OCI-LY1 (cell line): ENCODE data around the gene OR2T11.
"Not testable (repeated sequence)": the region's sequence is repeated elsewhere in the genome, so short reads cannot be mapped to it uniquely, and the experiment has no call there.

Experiments
- EZH2 ChIP-seq: fragments of 200-600 bp; sonication (generic), shearing (Covaris generic); IDR thresholded peaks from 2 replicates; pipeline ENCODE4 v1.8.0; 2017; ENCODE audit warnings: borderline replicate concordance, mixed run types, mild to moderate bottlenecking, antibody characterized with exemption, low read length, moderate library complexity, mixed read lengths
- TF ChIP-seq, protein P1 (sequence below): fragments of 200-600 bp; sonication (generic), shearing (Covaris generic); IDR thresholded peaks from 2 replicates; pipeline ENCODE4 v1.5.1; 2017; ENCODE audit warnings: mild to moderate bottlenecking, antibody characterized with exemption, low read length, moderate library complexity, mixed read lengths

DNA sequence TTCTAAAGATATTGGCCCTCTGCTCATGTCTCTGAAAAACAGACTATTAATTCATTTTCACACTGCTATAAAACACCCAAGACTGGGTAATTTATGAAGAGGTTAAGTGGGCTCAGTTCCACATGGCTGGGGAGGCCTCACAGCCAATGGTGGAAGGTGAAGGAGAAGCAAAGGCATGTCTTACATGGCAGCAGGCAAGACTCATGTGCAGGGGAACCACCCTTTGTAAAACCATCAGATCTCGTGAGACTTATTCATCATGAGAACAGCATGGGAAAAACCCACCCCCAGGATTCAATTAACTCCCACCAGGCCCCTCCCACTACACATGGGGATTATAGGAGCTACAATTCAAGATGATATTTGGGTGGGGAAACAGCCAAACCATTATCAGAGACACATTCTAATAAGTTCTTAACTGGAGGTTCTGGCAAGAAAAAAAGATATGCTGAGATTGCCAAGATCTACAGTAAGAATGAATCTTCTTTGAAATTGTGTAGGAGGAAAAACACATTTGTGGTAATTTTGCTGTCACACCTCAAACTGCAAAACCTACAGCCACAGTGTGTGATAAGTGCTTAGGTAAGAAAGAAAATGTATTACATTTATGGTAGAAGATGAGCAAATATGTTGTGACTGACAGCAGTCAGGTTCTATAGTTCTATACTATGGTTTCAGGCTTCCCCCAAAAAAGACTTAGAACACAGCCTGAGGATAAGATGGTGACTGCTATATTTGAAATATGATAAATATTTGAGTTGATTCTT lies 14.1 kb upstream of the OR2T11 start:
- TF ChIP-seq, protein P1, sequence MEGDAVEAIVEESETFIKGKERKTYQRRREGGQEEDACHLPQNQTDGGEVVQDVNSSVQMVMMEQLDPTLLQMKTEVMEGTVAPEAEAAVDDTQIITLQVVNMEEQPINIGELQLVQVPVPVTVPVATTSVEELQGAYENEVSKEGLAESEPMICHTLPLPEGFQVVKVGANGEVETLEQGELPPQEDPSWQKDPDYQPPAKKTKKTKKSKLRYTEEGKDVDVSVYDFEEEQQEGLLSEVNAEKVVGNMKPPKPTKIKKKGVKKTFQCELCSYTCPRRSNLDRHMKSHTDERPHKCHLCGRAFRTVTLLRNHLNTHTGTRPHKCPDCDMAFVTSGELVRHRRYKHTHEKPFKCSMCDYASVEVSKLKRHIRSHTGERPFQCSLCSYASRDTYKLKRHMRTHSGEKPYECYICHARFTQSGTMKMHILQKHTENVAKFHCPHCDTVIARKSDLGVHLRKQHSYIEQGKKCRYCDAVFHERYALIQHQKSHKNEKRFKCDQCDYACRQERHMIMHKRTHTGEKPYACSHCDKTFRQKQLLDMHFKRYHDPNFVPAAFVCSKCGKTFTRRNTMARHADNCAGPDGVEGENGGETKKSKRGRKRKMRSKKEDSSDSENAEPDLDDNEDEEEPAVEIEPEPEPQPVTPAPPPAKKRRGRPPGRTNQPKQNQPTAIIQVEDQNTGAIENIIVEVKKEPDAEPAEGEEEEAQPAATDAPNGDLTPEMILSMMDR, result not testable (repeated sequence)
- TF ChIP-seq EZH2, result not testable (repeated sequence)
